Common myeloid progenitor, CD34-positive (primary cell): ENCODE results near the gene HOXD11.
A peak's percentile ranks its signal among the peaks of the same experiment; 100 is the strongest.

ENCODE experiments used
- CTCF ChIA-PET: fragments of 350-600 bp; sonication (Branson Sonifier 250); formaldehyde crosslinking; loops from one replicate; lab custom pipeline; 2021; ENCODE audit warnings: antibody characterized with exemption; lab: Charles Lee
- POLR2A ChIA-PET: fragments of 350-600 bp; sonication (Branson Sonifier 250); formaldehyde crosslinking; loops from one replicate; lab custom pipeline; 2021; ENCODE audit warnings: antibody characterized with exemption; lab: Charles Lee
- DNase-seq, 3 donors: peaks; one replicate each; pipeline versions ENCODE4 v3.0.0 to v3.0.0-alpha.2; 2013
- H3K27ac ChIP-seq, 2 experiments: 1 replicate in 1 of 2; 2 replicates in 1 of 2; pipeline ENCODE4 v1.7.0; 2013; ENCODE audit warnings: inconsistent platforms in 2 of 2, low read length in 2 of 2, mild to moderate bottlenecking in 2 of 2, low read depth in 1 of 2, moderate library complexity in 1 of 2; ENCODE audit not compliant: severe bottlenecking in 2 of 2, insufficient read depth in 1 of 2, poor library complexity in 1 of 2
- H3K27me3 ChIP-seq, 5 experiments: replicated peaks in 2 of 5; 1 replicate in 3 of 5; 2 replicates in 2 of 5; pipeline versions ENCODE4 v1.6.1 to v1.7.0; 2013; ENCODE audit warnings: low read length in 4 of 5, mild to moderate bottlenecking in 2 of 5, moderate library complexity in 2 of 5, inconsistent platforms in 1 of 5; ENCODE audit not compliant: insufficient read depth in 5 of 5, control insufficient read depth in 4 of 5
- H3K36me3 ChIP-seq, 4 experiments: 1 replicate in 2 of 4; 2 replicates in 2 of 4; pipeline versions ENCODE4 v1.6.1 to v1.7.0; 2013; ENCODE audit warnings: low read length in 3 of 4, control low read depth in 1 of 4, mild to moderate bottlenecking in 1 of 4; ENCODE audit not compliant: control insufficient read depth in 4 of 4, insufficient read depth in 4 of 4
- H3K4me1 ChIP-seq, 4 experiments: 1 replicate in 3 of 4; 2 replicates in 1 of 4; pipeline versions ENCODE4 v1.6.1 to v1.7.1; 2013; ENCODE audit warnings: low read length in 3 of 4, mild to moderate bottlenecking in 3 of 4, control low read depth in 1 of 4, inconsistent platforms in 1 of 4, moderate library complexity in 1 of 4; ENCODE audit not compliant: control insufficient read depth in 4 of 4, insufficient read depth in 4 of 4; ENCODE audit errors: control extremely low read depth in 1 of 4
- H3K4me3 ChIP-seq, 7 experiments: 1 replicate in 4 of 7; 2 replicates in 3 of 7; pipeline versions ENCODE4 v1.5.1 to v1.7.0; 2013; ENCODE audit warnings: mild to moderate bottlenecking in 7 of 7, low read length in 6 of 7, moderate library complexity in 6 of 7, inconsistent platforms in 2 of 7, low read depth in 2 of 7, control low read depth in 1 of 7; ENCODE audit not compliant: insufficient read depth in 4 of 7, control insufficient read depth in 1 of 7; ENCODE audit errors: extremely low read depth in 1 of 7
- H3K9me3 ChIP-seq, 5 experiments: 1 replicate in 4 of 5; 2 replicates in 1 of 5; pipeline versions ENCODE4 v1.6.1 to v1.7.1; 2013; ENCODE audit warnings: low read length in 4 of 5, mild to moderate bottlenecking in 2 of 5, inconsistent platforms in 1 of 5, low read depth in 1 of 5, moderate library complexity in 1 of 5; ENCODE audit not compliant: control insufficient read depth in 4 of 5, insufficient read depth in 2 of 5; ENCODE audit errors: control extremely low read depth in 1 of 5
- whole genome bisulfite sequencing: methylation state at CpG from one replicate; pipeline ENCODE4 v1.1.5; 2013; ENCODE audit not compliant: insufficient coverage; 5-methylcytosine and 5-hydroxymethylcytosine counted together

HOXD11 gene

GRCh38 chr2:176076796-176077195, 30.3 kb upstream of the HOXD11 start:
- no CpG with 5 or more reads among the region's 2 CpGs for WGBS
- Histone ChIP-seq H3K9me3 (peaks cover 0 to 7% (median 2%) of the 10 kb centered on the region in 5 experiments), H3K4me1 (peaks cover 0 to 15% (median 9%) of the 10 kb centered on the region in 4 experiments), H3K36me3 (no peaks in the 10 kb centered on the region), H3K27me3 (peaks cover 46 to 95% (median 64%) of the 10 kb centered on the region in 5 experiments), H3K27ac (no peak overlapping the region), H3K4me3 (no peak overlapping the region)
- ChIA-PET POLR2A (no interaction called here), CTCF (interaction anchor here (0.8 to 5.0 kb wide), 4 partner anchors 9 to 711 kb away, joined by 3 to 20 read pairs (median 6); no protein-coding TSS in a partner anchor)
- DNase-seq: peak in 1 of 3 donors; percentile 16

GRCh38 chr2:176078541-176079284, 28.4 kb upstream of the HOXD11 start:
- peaks cover 0 to 7% (median 2%) of the 10 kb centered on the region in 5 experiments for H3K9me3 ChIP-seq
- no peaks in the 10 kb centered on the region for H3K36me3 ChIP-seq
- H3K4me3 ChIP-seq: no peak overlapping the region
- WGBS: 11% methylated on average over 18 of the region's 25 CpGs
- peak in 1 of 3 donors; percentile 22 for DNase-seq
- CTCF ChIA-PET: interaction anchor here (1.0 to 3.8 kb wide), 9 partner anchors 9 to 714 kb away, joined by 3 to 17 read pairs (median 4); no protein-coding TSS in a partner anchor
- peaks cover 51 to 96% (median 71%) of the 10 kb centered on the region in 5 experiments for H3K27me3 ChIP-seq
- peaks cover 0 to 15% (median 9%) of the 10 kb centered on the region in 4 experiments for H3K4me1 ChIP-seq
- no peak overlapping the region for H3K27ac ChIP-seq
- POLR2A ChIA-PET: no interaction called here

- Histone ChIP-seq H3K27me3 (peaks cover 53 to 96% (median 74%) of the 10 kb centered on the region in 5 experiments), H3K4me3 (peak overlapping the region in 1 of 7 experiments; percentile 10), H3K4me1 (peaks cover 0 to 15% (median 9%) of the 10 kb centered on the region in 4 experiments), H3K27ac (no peak overlapping the region), H3K36me3 (no peaks in the 10 kb centered on the region), H3K9me3 (peaks cover 0 to 7% (median 2%) of the 10 kb centered on the region in 5 experiments)
- ChIA-PET POLR2A (no interaction called here), CTCF (interaction anchor here (1.0 to 3.8 kb wide), 9 partner anchors 10 to 715 kb away, joined by 3 to 17 read pairs (median 4); no protein-coding TSS in a partner anchor)
- 9% methylated on average over 16 of the region's 30 CpGs for WGBS
- DNase-seq: no peak
Observed at GRCh38 chr2:176079285-176079830, 27.7 kb upstream of the HOXD11 start.

GRCh38 chr2:176079831-176080539, 27.1 kb upstream of the HOXD11 start:
- H3K27ac ChIP-seq: no peak overlapping the region
- 1% methylated on average over 46 of the region's 86 CpGs for WGBS
- ChIA-PET POLR2A (no interaction called here), CTCF (interaction anchor here (1.0 to 3.8 kb wide), 7 partner anchors 11 to 716 kb away, joined by 3 to 17 read pairs (median 8); no protein-coding TSS in a partner anchor)
- peaks cover 0 to 15% (median 9%) of the 10 kb centered on the region in 4 experiments for H3K4me1 ChIP-seq
- H3K36me3 ChIP-seq: no peaks in the 10 kb centered on the region
- peaks cover 47 to 96% (median 74%) of the 10 kb centered on the region in 5 experiments for H3K27me3 ChIP-seq
- peaks cover 0 to 7% (median 2%) of the 10 kb centered on the region in 5 experiments for H3K9me3 ChIP-seq
- peak; percentile 72 to 80 (median 78) for DNase-seq
- peak overlapping the region in 2 of 7 experiments; percentile 4 to 40 for H3K4me3 ChIP-seq

- peak in 1 of 3 donors; percentile 63 for DNase-seq
- Histone ChIP-seq H3K27ac (no peak overlapping the region), H3K4me1 (peaks cover 0 to 15% (median 9%) of the 10 kb centered on the region in 4 experiments), H3K27me3 (peaks cover 45 to 96% (median 74%) of the 10 kb centered on the region in 5 experiments), H3K36me3 (no peaks in the 10 kb centered on the region), H3K4me3 (peak overlapping the region in 2 of 7 experiments; percentile 4 to 40), H3K9me3 (peaks cover 0 to 7% (median 2%) of the 10 kb centered on the region in 5 experiments)
- WGBS: 6% methylated on average over 51 of the region's 68 CpGs
- ChIA-PET CTCF (interaction anchor here (0.6 to 3.8 kb wide), 12 partner anchors 9 to 908 kb away, joined by 3 to 17 read pairs (median 4); no protein-coding TSS in a partner anchor), POLR2A (no interaction called here)
Observed at GRCh38 chr2:176080540-176081375, 26.3 kb upstream of the HOXD11 start.

GRCh38 chr2:176081376-176081836, 25.7 kb upstream of the HOXD11 start:
- H3K4me3 ChIP-seq: no peak overlapping the region
- POLR2A ChIA-PET: no interaction called here
- peaks cover 44 to 96% (median 77%) of the 10 kb centered on the region in 5 experiments for H3K27me3 ChIP-seq
- no peak overlapping the region for H3K27ac ChIP-seq
- H3K4me1 ChIP-seq: peaks cover 0 to 17% (median 10%) of the 10 kb centered on the region in 4 experiments
- WGBS: 7% methylated on average over 5 of the region's 17 CpGs
- CTCF ChIA-PET: interaction anchor here (0.6 to 3.8 kb wide), 10 partner anchors 10 to 908 kb away, joined by 3 to 17 read pairs (median 4); no protein-coding TSS in a partner anchor
- no peaks in the 10 kb centered on the region for H3K36me3 ChIP-seq
- H3K9me3 ChIP-seq: peaks cover 0 to 7% (median 2%) of the 10 kb centered on the region in 5 experiments
- DNase-seq: peak in 1 of 3 donors; percentile 29
